ENCODE results near the gene MMP7. TPM values are rescaled to one million over a fixed set of nuclear protein-coding genes. Genes with fewer than 3 reads are reported as not detected.

Gene MMP7
- polyA plus RNA-seq, 2 of the 4 experiments (the other 2 are of a cell fraction) = 8.9 to 54.8 TPM

DNA sequence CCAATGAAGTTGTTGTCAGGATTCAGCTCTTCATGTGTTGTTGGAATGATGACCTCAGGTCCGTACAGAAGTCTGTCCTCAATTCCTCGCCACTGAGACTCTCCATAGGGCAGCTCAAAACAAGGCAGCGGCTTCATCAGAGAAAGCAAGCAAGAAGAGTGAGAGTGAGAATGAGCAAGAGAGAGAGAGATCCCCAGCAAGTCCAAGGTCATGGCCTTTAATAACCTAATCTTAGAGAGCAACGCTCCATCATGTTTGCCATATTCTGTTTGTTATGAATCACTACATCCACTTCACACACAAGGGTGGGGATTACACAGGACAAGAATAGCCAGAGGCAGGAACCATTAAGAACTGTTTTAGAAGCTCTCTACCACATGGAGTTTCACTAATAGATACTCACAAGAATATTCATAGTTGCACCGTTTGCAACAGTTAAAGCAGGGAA, 23.3 kb upstream of the MMP7 start (continued):
- TF ChIP-seq, protein P1, sequence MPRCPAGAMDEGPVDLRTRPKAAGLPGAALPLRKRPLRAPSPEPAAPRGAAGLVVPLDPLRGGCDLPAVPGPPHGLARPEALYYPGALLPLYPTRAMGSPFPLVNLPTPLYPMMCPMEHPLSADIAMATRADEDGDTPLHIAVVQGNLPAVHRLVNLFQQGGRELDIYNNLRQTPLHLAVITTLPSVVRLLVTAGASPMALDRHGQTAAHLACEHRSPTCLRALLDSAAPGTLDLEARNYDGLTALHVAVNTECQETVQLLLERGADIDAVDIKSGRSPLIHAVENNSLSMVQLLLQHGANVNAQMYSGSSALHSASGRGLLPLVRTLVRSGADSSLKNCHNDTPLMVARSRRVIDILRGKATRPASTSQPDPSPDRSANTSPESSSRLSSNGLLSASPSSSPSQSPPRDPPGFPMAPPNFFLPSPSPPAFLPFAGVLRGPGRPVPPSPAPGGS (IDR thresholded peaks at IDR 0.05) = 0 out of 3 replicates have a peak, but pooled peaks have one; percentile 45
- TF ChIP-seq, protein P2, sequence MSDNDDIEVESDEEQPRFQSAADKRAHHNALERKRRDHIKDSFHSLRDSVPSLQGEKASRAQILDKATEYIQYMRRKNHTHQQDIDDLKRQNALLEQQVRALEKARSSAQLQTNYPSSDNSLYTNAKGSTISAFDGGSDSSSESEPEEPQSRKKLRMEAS (IDR thresholded peaks at IDR 0.05) = peak; percentile 40; the same call in 1 of the 2 replicates
- TF ChIP-seq HOXB13 (CRISPR knock-in tag; IDR thresholded peaks at IDR 0.05; ENCODE audit: low read depth) (no peak; the same call in 1 of the 2 replicates), HEYL (CRISPR knock-in tag; IDR thresholded peaks at IDR 0.05) (no peak), TFCP2L1 (CRISPR knock-in tag; IDR thresholded peaks at IDR 0.05) (no peak), EP300 (IDR thresholded peaks at IDR 0.05) (peak in 1 of 2 experiments; percentile 49; a peak in 2 of 5 replicates), FOSL2 (IDR thresholded peaks at IDR 0.05) (peak; percentile 71; the same call in 1 of the 2 replicates), FOSL2 (CRISPR knock-in tag; IDR thresholded peaks at IDR 0.05) (peak; percentile 82), ESRRA (IDR thresholded peaks at IDR 0.05; ENCODE audit: borderline replicate concordance, low read length) (peak; percentile 95), GATA3 (IDR thresholded peaks at IDR 0.05; ENCODE audit: borderline replicate concordance) (peak; percentile 75; the same call in 1 of the 2 replicates), SREBF2 (IDR thresholded peaks at IDR 0.05) (no peak), TP53 (CRISPR knock-in tag; IDR thresholded peaks at IDR 0.05) (no peak), POLR2A (IDR thresholded peaks at IDR 0.05; ENCODE audit: low read length) (no peak), RFX5 (IDR thresholded peaks at IDR 0.05) (no peak)

DNA sequence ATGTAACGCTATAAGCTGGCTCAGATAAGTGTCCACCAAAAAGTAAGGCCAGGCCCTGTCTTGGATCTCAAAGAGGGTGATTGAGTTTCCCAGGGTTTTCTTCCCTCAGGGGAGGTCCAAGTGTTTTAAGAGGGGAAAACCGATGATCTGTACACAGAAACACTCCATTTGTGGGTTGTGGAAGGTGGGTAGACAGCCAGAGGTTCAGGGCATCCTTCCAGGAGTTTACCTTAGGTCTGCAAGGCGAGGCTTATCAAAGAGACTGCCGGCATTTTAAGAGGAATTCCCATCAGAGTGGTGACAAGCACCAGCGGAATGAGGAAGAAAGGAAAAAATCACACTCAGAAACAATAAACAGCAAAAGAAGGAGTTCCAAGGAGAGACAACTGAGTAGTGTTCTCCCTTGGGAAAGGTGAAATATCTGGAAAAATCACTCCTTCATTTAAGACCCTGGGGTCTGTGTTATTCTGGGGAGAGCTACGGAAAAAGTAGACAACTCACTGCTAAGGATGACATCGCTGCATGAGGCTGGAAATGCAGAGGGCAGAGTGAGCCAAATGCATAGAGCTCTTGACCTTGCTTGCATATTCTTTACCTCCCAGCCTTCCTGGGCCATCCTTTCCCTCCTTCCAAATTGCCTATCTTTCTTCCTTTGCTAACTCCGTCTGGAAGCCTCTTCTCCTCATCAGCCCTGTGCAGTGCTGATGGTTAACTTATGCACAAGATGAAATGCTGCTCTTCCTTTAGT, 22.1 kb upstream of the MMP7 start:
- TF ChIP-seq NPAS2 (CRISPR knock-in tag; IDR thresholded peaks at IDR 0.05; ENCODE audit: borderline replicate concordance) (no peak), RCOR1 (IDR thresholded peaks at IDR 0.05; ENCODE audit: low read depth, low read length) (no peak), RAD21 (conservative IDR thresholded peaks at IDR 0.05 in 1 of 2, IDR thresholded peaks at IDR 0.05 in 1 of 2) (peak in 1 of 2 experiments; percentile 25; a peak in 1 of 5 replicates), NR3C1 (IDR thresholded peaks at IDR 0.05) (no peak), GATA3 (IDR thresholded peaks at IDR 0.05; ENCODE audit: borderline replicate concordance) (peak; percentile 92), CEBPB (IDR thresholded peaks at IDR 0.05) (peak in 1 of 2 experiments; percentile 52; a peak in 1 of 4 replicates), RARB (CRISPR knock-in tag; IDR thresholded peaks at IDR 0.05) (no peak; the same call in 1 of the 2 replicates), EP300 (IDR thresholded peaks at IDR 0.05) (peak; percentile 81 to 92; a peak in 4 of 5 replicates), EHMT2 (IDR thresholded peaks at IDR 0.05; ENCODE audit: low read depth) (no peak), JUN (IDR thresholded peaks at IDR 0.05) (peak; percentile 70 to 91; a peak in 4 of 5 replicates), JUNB (IDR thresholded peaks at IDR 0.05) (peak; percentile 91), FOSL2 (IDR thresholded peaks at IDR 0.05) (peak; percentile 74), FOSL2 (CRISPR knock-in tag; IDR thresholded peaks at IDR 0.05) (peak; percentile 81), HDAC2 (IDR thresholded peaks at IDR 0.05) (no peak)
- TF ChIP-seq, protein P2 (IDR thresholded peaks at IDR 0.05) = peak; percentile 63
- TF ChIP-seq, protein P3, sequence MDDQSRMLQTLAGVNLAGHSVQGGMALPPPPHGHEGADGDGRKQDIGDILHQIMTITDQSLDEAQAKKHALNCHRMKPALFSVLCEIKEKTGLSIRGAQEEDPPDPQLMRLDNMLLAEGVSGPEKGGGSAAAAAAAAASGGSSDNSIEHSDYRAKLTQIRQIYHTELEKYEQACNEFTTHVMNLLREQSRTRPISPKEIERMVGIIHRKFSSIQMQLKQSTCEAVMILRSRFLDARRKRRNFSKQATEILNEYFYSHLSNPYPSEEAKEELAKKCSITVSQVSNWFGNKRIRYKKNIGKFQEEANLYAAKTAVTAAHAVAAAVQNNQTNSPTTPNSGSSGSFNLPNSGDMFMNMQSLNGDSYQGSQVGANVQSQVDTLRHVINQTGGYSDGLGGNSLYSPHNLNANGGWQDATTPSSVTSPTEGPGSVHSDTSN (IDR thresholded peaks at IDR 0.05) = no peak
- TF ChIP-seq, protein P4, sequence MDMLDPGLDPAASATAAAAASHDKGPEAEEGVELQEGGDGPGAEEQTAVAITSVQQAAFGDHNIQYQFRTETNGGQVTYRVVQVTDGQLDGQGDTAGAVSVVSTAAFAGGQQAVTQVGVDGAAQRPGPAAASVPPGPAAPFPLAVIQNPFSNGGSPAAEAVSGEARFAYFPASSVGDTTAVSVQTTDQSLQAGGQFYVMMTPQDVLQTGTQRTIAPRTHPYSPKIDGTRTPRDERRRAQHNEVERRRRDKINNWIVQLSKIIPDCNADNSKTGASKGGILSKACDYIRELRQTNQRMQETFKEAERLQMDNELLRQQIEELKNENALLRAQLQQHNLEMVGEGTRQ (IDR thresholded peaks at IDR 0.05) = no peak
- TF ChIP-seq, protein P1 (IDR thresholded peaks at IDR 0.05) = 0 out of 3 replicates have a peak, but pooled peaks have one; percentile 62
- TF ChIP-seq, protein P5, sequence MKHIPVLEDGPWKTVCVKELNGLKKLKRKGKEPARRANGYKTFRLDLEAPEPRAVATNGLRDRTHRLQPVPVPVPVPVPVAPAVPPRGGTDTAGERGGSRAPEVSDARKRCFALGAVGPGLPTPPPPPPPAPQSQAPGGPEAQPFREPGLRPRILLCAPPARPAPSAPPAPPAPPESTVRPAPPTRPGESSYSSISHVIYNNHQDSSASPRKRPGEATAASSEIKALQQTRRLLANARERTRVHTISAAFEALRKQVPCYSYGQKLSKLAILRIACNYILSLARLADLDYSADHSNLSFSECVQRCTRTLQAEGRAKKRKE (CRISPR knock-in tag; IDR thresholded peaks at IDR 0.05; ENCODE audit: low read depth) = no peak
- Histone ChIP-seq H3K27ac (peak overlapping the region; percentile 88 to 95), H3K4me1 (peaks cover 44% of the 10 kb centered on the region), H3K9me3 (no peaks in the 10 kb centered on the region), H3K4me2 (peak overlapping the region; percentile 92), H3K4me3 (peak overlapping the region; percentile 2; the same call in 1 of the 3 replicates)
- peak; percentile 7 for FAIRE-seq
- ATAC-seq = peak; percentile 79 to 86
- peak; percentile 58 to 96 for DNase-seq (ENCODE audit: low read depth in 1 of 2, low spot score in 1 of 2)
- ChIA-PET POLR2A (interaction anchor here (0.7 to 1.0 kb wide), 4 partner anchors 11 to 101 kb away, joined by 3 to 4 read pairs (median 3); no protein-coding TSS in a partner anchor), CTCF (interaction anchor here (0.6 to 2.4 kb wide), 7 partner anchors 24 to 210 kb away, joined by 3 to 7 read pairs (median 3); no protein-coding TSS in a partner anchor)
- WGBS (ENCODE audit: missing lambda C conversion rate) = 1% methylated on average over 8 of the region's 8 CpGs

All from A549 (cell line).